Measurements from ENCODE around the gene SLC38A8.

Gene SLC38A8

DNA sequence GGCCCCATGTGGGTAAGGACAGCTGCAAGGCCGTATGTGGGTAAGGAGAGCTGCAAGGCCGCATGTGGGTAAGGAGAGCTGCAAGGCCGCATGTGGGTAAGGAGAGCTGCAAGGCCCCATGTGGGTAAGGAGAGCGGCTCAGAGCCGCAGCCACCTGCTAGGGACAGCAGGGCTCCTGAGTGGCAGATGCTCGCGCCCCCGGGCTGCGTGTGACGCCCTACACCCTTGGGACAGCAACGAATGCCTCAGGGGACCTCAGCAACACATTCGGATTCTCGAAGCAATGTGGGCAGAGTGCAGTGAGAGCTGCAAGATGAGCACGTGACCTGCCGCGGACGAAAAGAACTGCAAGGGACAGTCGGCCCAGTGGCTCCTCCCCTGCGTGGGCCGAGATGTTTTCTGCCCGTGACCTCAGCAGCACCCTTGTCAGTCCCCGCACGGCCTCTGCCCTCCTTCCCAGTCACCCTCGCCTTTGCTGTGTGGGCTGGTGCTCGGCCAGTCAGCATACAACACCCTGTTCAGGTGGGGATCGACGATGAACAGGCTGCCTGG, 9.6 kb upstream of the SLC38A8 start:
- no peak overlapping the region for H3K9ac ChIP-seq (ENCODE audit: low read depth in 1 of 2, low read length in 2 of 2)
- H3K36me3 ChIP-seq (ENCODE audit: control insufficient read depth in 1 of 2, insufficient read depth in 2 of 2, low read length in 2 of 2): peaks cover 31 to 73% of the 10 kb centered on the region in 2 donors
- H3K4me1 ChIP-seq (ENCODE audit: control insufficient read depth in 1 of 2, insufficient read depth in 2 of 2, low read length in 2 of 2): no peaks in the 10 kb centered on the region
- no peak overlapping the region for H3K4me3 ChIP-seq (ENCODE audit: low read depth in 1 of 2, low read length in 2 of 2)
- no peak overlapping the region for H3K27ac ChIP-seq (ENCODE audit: low read depth, low read length)
- no peaks in the 10 kb centered on the region for H3K9me3 ChIP-seq (ENCODE audit: control insufficient read depth in 1 of 2, low read length in 2 of 2)
- no peaks in the 10 kb centered on the region for H3K27me3 ChIP-seq (ENCODE audit: control insufficient read depth in 1 of 2, insufficient read depth in 2 of 2, low read length in 2 of 2)

GRCh38 chr16:84050316-84050715, 7.7 kb upstream of the SLC38A8 start:
- H3K4me1 ChIP-seq (ENCODE audit: control insufficient read depth in 1 of 2, insufficient read depth in 2 of 2, low read length in 2 of 2): no peaks in the 10 kb centered on the region
- no peaks in the 10 kb centered on the region for H3K9me3 ChIP-seq (ENCODE audit: control insufficient read depth in 1 of 2, low read length in 2 of 2)
- H3K36me3 ChIP-seq (ENCODE audit: control insufficient read depth in 1 of 2, insufficient read depth in 2 of 2, low read length in 2 of 2): peaks cover 15 to 55% of the 10 kb centered on the region in 2 donors
- H3K27me3 ChIP-seq (ENCODE audit: control insufficient read depth in 1 of 2, insufficient read depth in 2 of 2, low read length in 2 of 2): no peaks in the 10 kb centered on the region
- H3K4me3 ChIP-seq (ENCODE audit: low read depth in 1 of 2, low read length in 2 of 2): no peak overlapping the region
- H3K27ac ChIP-seq (ENCODE audit: low read depth, low read length): no peak overlapping the region
- no peak overlapping the region for H3K9ac ChIP-seq (ENCODE audit: low read depth in 1 of 2, low read length in 2 of 2)

DNA sequence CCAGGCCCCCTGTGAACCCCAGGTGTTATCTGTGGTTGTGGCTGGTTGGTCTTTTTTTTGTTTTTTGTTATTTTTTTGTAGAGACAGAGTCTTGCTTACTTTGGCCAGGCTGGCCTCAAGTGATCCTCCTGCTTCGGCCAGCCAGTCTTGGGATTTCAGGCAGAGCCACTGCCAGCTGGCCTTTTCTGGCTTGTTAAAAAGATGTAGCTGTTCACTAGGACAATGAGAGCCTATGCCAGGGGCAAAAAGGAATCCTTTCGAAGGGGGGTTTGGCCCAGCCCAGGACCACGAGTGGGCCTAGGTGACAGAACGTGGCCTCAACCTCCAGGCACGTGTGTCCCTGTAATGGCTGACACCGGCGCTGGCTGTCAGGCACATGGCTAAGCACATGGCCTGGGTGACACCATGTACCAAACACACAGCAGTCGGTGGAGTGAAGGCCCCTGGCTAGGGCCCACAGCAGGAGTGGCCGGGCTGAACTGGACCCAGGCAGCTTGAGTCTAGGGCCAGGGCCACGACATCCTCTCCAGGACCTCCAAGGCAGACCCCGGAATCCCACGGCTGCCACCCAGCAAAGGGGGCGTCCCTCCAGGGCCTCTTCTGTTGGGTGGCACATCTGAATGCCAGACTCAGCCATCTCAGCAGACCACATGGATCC, 6.9 kb upstream of the SLC38A8 start:
- Histone ChIP-seq H3K36me3 (ENCODE audit: control insufficient read depth in 1 of 2, insufficient read depth in 2 of 2, low read length in 2 of 2) (peaks cover 8 to 47% of the 10 kb centered on the region in 2 donors), H3K27ac (ENCODE audit: low read depth, low read length) (no peak overlapping the region), H3K4me3 (ENCODE audit: low read depth in 1 of 2, low read length in 2 of 2) (no peak overlapping the region), H3K4me1 (ENCODE audit: control insufficient read depth in 1 of 2, insufficient read depth in 2 of 2, low read length in 2 of 2) (no peaks in the 10 kb centered on the region), H3K9me3 (ENCODE audit: control insufficient read depth in 1 of 2, low read length in 2 of 2) (no peaks in the 10 kb centered on the region), H3K27me3 (ENCODE audit: control insufficient read depth in 1 of 2, insufficient read depth in 2 of 2, low read length in 2 of 2) (peaks cover 0 to under 1% of the 10 kb centered on the region in 2 donors), H3K9ac (ENCODE audit: low read depth in 1 of 2, low read length in 2 of 2) (no peak overlapping the region)

DNA sequence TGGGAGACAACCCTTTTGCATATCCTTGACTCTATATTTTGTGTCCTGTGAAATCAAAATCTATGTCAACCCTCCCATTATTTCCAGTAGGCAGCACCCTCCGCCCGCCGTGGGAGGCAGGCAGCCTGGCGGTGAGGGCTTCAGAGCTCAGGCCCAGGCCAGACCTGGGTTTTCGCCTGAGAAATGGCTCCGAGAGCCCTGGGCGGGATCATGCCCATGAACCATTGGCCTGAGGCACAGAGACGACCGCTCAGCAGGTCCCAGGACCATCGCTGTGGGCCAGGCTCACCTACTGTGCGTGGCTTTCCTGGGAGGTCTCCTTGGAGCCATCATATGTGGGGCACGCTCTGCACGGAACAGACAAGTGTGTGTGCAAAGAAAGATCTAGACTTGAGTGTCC, 6.3 kb upstream of the SLC38A8 start:
- Histone ChIP-seq H3K27me3 (ENCODE audit: control insufficient read depth in 1 of 2, insufficient read depth in 2 of 2, low read length in 2 of 2) (peaks cover 3 to 7% of the 10 kb centered on the region in 2 donors), H3K27ac (ENCODE audit: low read depth, low read length) (no peak overlapping the region), H3K4me1 (ENCODE audit: control insufficient read depth in 1 of 2, insufficient read depth in 2 of 2, low read length in 2 of 2) (no peaks in the 10 kb centered on the region), H3K9ac (ENCODE audit: low read depth in 1 of 2, low read length in 2 of 2) (no peak overlapping the region), H3K4me3 (ENCODE audit: low read depth in 1 of 2, low read length in 2 of 2) (no peak overlapping the region), H3K9me3 (ENCODE audit: control insufficient read depth in 1 of 2, low read length in 2 of 2) (no peaks in the 10 kb centered on the region), H3K36me3 (ENCODE audit: control insufficient read depth in 1 of 2, insufficient read depth in 2 of 2, low read length in 2 of 2) (peaks cover 3 to 41% of the 10 kb centered on the region in 2 donors)

DNA sequence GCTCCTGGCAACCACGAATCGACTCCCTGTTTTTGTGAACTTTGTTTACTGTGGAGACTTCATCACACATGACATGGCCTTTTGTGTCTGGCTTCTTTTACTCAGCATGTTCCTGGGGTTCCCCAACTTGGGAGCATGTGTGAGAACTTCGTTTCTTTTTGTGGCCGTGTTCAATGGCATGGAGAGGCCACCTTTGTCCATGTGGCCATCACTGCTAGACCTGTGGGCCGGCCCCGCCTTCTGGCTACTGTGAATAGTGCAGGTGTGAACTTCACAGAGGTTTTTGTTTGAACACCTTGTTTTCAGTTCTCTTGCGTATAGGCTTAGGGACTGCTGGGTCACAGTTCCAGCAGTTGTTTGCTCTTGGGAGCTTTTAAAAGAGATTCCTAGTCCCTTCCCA, 5.7 kb upstream of the SLC38A8 start:
- no peak overlapping the region for H3K27ac ChIP-seq (ENCODE audit: low read depth, low read length)
- H3K4me3 ChIP-seq (ENCODE audit: low read depth in 1 of 2, low read length in 2 of 2): no peak overlapping the region
- no peaks in the 10 kb centered on the region for H3K4me1 ChIP-seq (ENCODE audit: control insufficient read depth in 1 of 2, insufficient read depth in 2 of 2, low read length in 2 of 2)
- H3K9ac ChIP-seq (ENCODE audit: low read depth in 1 of 2, low read length in 2 of 2): no peak overlapping the region
- peaks cover 7 to 13% of the 10 kb centered on the region in 2 donors for H3K27me3 ChIP-seq (ENCODE audit: control insufficient read depth in 1 of 2, insufficient read depth in 2 of 2, low read length in 2 of 2)
- no peaks in the 10 kb centered on the region for H3K9me3 ChIP-seq (ENCODE audit: control insufficient read depth in 1 of 2, low read length in 2 of 2)
- peaks cover 3 to 35% of the 10 kb centered on the region in 2 donors for H3K36me3 ChIP-seq (ENCODE audit: control insufficient read depth in 1 of 2, insufficient read depth in 2 of 2, low read length in 2 of 2)

DNA sequence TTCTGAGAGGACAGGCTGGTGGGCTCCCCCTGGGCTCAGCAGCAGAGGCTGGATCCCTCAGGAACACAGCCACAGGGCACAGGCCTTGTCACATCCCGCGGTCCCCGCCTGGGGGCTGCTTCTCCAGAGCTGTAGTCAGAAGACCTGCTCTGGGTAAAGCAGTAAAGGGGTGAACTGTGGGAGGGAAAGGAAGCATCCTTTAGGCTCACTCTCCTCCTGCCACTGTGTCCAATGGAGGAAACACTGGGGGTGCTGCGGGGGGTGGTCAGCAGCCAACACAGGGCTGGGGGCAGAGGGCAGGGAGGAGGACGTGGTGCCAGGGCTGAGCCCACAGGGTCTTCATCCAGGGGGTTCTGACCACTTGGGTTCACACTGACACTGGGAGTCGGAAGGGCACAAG, 5.0 kb upstream of the SLC38A8 start:
- Histone ChIP-seq H3K9ac (ENCODE audit: low read depth in 1 of 2, low read length in 2 of 2) (no peak overlapping the region), H3K27ac (ENCODE audit: low read depth, low read length) (no peak overlapping the region), H3K4me3 (ENCODE audit: low read depth in 1 of 2, low read length in 2 of 2) (no peak overlapping the region)

DNA sequence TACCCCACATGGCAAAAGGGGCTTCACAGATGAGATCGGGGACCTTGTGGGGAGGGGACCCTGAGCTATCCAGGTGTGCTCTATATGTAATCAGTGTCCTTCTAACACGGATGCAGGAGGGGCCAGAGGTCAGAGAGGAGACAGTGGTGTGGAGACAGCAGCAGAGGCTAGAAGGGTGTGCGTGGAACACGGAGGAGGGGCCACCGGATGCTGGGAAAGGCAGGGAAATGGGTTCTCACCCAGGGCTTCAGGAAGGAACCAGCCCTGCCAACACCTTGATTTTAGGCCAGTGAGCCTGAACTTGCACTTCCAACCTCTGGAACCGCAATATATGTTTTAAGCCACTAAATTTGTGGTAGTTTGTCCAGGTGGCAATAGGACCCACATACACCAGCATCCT, 4.6 kb upstream of the SLC38A8 start:
- H3K4me1 ChIP-seq (ENCODE audit: control insufficient read depth in 1 of 2, insufficient read depth in 2 of 2, low read length in 2 of 2): no peaks in the 10 kb centered on the region
- H3K36me3 ChIP-seq (ENCODE audit: control insufficient read depth in 1 of 2, insufficient read depth in 2 of 2, low read length in 2 of 2): peaks cover under 1 to 25% of the 10 kb centered on the region in 2 donors
- H3K4me3 ChIP-seq (ENCODE audit: low read depth in 1 of 2, low read length in 2 of 2): no peak overlapping the region
- H3K9ac ChIP-seq (ENCODE audit: low read depth in 1 of 2, low read length in 2 of 2): no peak overlapping the region
- H3K9me3 ChIP-seq (ENCODE audit: control insufficient read depth in 1 of 2, low read length in 2 of 2): no peaks in the 10 kb centered on the region
- peaks cover 10 to 18% of the 10 kb centered on the region in 2 donors for H3K27me3 ChIP-seq (ENCODE audit: control insufficient read depth in 1 of 2, insufficient read depth in 2 of 2, low read length in 2 of 2)
- H3K27ac ChIP-seq (ENCODE audit: low read depth, low read length): no peak overlapping the region

More for the DNA sequence above, 5.0 kb upstream of the SLC38A8 start:
- peaks cover 10 to 18% of the 10 kb centered on the region in 2 donors for H3K27me3 ChIP-seq (ENCODE audit: control insufficient read depth in 1 of 2, insufficient read depth in 2 of 2, low read length in 2 of 2)
- no peaks in the 10 kb centered on the region for H3K4me1 ChIP-seq (ENCODE audit: control insufficient read depth in 1 of 2, insufficient read depth in 2 of 2, low read length in 2 of 2)
- H3K9me3 ChIP-seq (ENCODE audit: control insufficient read depth in 1 of 2, low read length in 2 of 2): no peaks in the 10 kb centered on the region
- peaks cover 3 to 28% of the 10 kb centered on the region in 2 donors for H3K36me3 ChIP-seq (ENCODE audit: control insufficient read depth in 1 of 2, insufficient read depth in 2 of 2, low read length in 2 of 2)

- H3K27me3 ChIP-seq (ENCODE audit: control insufficient read depth in 1 of 2, insufficient read depth in 2 of 2, low read length in 2 of 2): peaks cover 10 to 18% of the 10 kb centered on the region in 2 donors
- no peak overlapping the region for H3K27ac ChIP-seq (ENCODE audit: low read depth, low read length)
- H3K36me3 ChIP-seq (ENCODE audit: control insufficient read depth in 1 of 2, insufficient read depth in 2 of 2, low read length in 2 of 2): peaks cover 0 to 22% of the 10 kb centered on the region in 2 donors
- no peaks in the 10 kb centered on the region for H3K9me3 ChIP-seq (ENCODE audit: control insufficient read depth in 1 of 2, low read length in 2 of 2)
- no peaks in the 10 kb centered on the region for H3K4me1 ChIP-seq (ENCODE audit: control insufficient read depth in 1 of 2, insufficient read depth in 2 of 2, low read length in 2 of 2)
- no peak overlapping the region for H3K9ac ChIP-seq (ENCODE audit: low read depth in 1 of 2, low read length in 2 of 2)
- no peak overlapping the region for H3K4me3 ChIP-seq (ENCODE audit: low read depth in 1 of 2, low read length in 2 of 2)
These were observed 3.3 kb upstream of the SLC38A8 start for GRCh38 chr16:84045818-84046470.

DNA sequence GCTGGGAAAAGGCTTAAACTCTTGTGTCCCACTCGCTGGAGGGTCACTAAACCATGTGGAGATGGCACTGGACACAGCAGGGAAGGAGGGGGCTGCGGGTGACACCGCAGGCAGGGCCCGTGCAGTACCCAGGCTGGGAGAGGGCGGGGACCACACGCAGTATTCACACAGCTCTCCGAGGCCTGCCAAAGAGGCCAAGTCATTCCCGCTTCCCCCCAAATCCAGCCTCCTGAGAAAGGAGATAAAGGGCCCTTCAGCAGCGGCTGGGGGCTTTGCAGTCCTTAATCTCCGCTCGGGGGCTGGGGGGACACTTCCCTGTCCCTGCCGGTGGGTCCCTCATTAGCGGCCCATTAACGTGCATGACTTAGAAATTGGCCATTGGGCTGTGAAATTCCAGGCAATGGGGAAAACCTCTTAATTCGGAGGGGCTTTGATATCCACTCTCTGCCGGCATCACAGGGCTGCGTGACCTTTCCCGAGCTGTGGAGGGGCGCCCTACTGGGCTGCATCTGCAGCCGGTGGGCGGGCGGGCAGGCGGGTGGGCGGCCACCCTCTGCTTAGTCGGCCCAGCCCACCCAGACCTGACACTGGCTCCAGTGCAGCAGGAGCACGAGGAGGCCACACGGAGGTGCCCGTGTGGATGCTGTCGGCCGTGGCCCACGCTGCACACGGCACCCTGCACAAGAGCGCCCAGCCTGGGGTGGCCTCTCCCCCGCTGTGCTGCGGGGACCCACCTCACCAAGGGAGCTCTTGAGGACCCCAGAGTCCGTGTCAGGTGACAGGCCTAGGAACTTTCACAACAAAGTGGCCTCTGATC, 2.6 kb upstream of the SLC38A8 start:
- Histone ChIP-seq H3K4me1 (ENCODE audit: control insufficient read depth in 1 of 2, insufficient read depth in 2 of 2, low read length in 2 of 2) (no peaks in the 10 kb centered on the region), H3K9ac (ENCODE audit: low read depth in 1 of 2, low read length in 2 of 2) (no peak overlapping the region), H3K9me3 (ENCODE audit: control insufficient read depth in 1 of 2, low read length in 2 of 2) (no peaks in the 10 kb centered on the region), H3K36me3 (ENCODE audit: control insufficient read depth in 1 of 2, insufficient read depth in 2 of 2, low read length in 2 of 2) (peaks cover 0 to 19% of the 10 kb centered on the region in 2 donors), H3K27ac (ENCODE audit: low read depth, low read length) (no peak overlapping the region), H3K4me3 (ENCODE audit: low read depth in 1 of 2, low read length in 2 of 2) (no peak overlapping the region), H3K27me3 (ENCODE audit: control insufficient read depth in 1 of 2, insufficient read depth in 2 of 2, low read length in 2 of 2) (peaks cover 10 to 18% of the 10 kb centered on the region in 2 donors)

DNA sequence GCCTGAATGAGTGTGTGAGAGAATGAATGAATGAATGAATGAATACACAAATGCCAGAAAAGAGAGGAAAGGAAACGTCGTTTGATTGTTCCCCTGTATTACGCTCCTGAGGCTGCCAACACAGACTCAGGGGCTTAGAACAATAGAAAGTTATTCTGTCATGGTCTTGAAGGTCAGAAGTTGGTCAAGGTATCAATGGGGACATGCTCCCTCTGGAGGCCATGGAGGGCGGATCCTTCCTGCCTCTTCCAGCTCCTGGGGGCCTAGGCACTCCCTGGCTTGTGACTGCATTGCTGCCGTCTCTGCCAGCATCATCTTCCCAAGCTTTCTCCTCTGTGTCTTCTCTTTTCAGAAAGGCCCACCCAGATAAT, 1.5 kb upstream of the SLC38A8 start:
- H3K27me3 ChIP-seq (ENCODE audit: control insufficient read depth in 1 of 2, insufficient read depth in 2 of 2, low read length in 2 of 2): peaks cover 10 to 18% of the 10 kb centered on the region in 2 donors

More for the DNA sequence above, 1.5 kb upstream of the SLC38A8 start:
- H3K36me3 ChIP-seq (ENCODE audit: control insufficient read depth in 1 of 2, insufficient read depth in 2 of 2, low read length in 2 of 2): peaks cover 0 to 9% of the 10 kb centered on the region in 2 donors
- H3K27ac ChIP-seq (ENCODE audit: low read depth, low read length): no peak overlapping the region
- no peaks in the 10 kb centered on the region for H3K4me1 ChIP-seq (ENCODE audit: control insufficient read depth in 1 of 2, insufficient read depth in 2 of 2, low read length in 2 of 2)
- no peaks in the 10 kb centered on the region for H3K9me3 ChIP-seq (ENCODE audit: control insufficient read depth in 1 of 2, low read length in 2 of 2)
- no peak overlapping the region for H3K9ac ChIP-seq (ENCODE audit: low read depth in 1 of 2, low read length in 2 of 2)
- no peak overlapping the region for H3K4me3 ChIP-seq (ENCODE audit: low read depth in 1 of 2, low read length in 2 of 2)
